ENCODE results near the gene HSPE1.
"Not testable (repeated sequence)": the region's sequence is repeated elsewhere in the genome, so short reads cannot be mapped to it uniquely, and the experiment has no call there.

HSPE1 gene

DNA sequence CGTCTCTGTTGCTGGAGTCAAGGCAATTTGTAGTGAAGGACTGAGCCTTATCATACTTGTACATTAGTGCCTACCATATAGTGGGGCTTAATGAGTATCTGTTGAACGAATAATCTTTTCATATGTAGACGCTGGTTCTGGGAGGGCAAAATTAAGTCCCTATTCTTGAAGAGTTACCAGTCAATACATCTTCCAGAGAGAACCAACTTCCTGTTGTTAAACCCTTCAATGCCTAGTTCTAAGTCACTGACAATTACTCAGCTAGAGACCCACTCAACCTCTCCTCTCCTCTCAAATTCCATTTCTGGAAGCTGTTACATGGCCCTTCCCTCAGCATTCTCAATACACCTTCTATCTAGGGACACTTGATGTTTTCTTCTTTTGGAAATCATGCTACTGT is 14.6 kb downstream of the HSPE1 start:
- H3K27me3 Mint-ChIP-seq = no peaks in the 10 kb centered on the region
- ATAC-seq = no peak
- H3K27ac Mint-ChIP-seq = peak overlapping the region; percentile 95
- H3K36me3 Mint-ChIP-seq = peaks cover 5% of the 10 kb centered on the region
- H3K9me3 Mint-ChIP-seq = no peaks in the 10 kb centered on the region
- H3K4me1 Mint-ChIP-seq = peaks cover 24% of the 10 kb centered on the region
- H3K4me3 Mint-ChIP-seq = peak overlapping the region; percentile 99

DNA sequence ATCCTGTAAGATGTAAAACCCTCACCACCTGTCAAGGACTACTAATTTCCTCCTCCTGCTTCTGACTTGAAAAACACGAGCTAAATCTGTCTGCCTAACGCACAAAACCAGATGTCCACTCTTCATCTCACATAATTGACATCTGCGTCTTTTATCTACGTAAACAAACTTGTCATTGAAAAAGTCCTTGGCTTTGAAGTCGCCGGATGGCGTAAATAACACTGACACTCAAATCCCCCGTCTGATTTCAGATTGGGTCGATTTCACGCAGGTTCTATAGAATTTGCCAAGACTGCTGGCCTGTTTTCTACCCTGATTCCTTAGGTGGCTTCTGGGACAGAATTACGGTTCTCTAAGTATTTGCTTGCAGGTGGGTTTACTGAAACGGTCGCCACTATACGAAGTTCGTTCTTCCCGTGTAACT is 15.1 kb downstream of the HSPE1 start:
- Mint-ChIP-seq H3K27me3 (no peaks in the 10 kb centered on the region), H3K9me3 (no peaks in the 10 kb centered on the region), H3K36me3 (peaks cover 9% of the 10 kb centered on the region), H3K4me1 (peaks cover 24% of the 10 kb centered on the region), H3K4me3 (peak overlapping the region; percentile 99), H3K27ac (peak overlapping the region; percentile 95)
- no peak for ATAC-seq

DNA sequence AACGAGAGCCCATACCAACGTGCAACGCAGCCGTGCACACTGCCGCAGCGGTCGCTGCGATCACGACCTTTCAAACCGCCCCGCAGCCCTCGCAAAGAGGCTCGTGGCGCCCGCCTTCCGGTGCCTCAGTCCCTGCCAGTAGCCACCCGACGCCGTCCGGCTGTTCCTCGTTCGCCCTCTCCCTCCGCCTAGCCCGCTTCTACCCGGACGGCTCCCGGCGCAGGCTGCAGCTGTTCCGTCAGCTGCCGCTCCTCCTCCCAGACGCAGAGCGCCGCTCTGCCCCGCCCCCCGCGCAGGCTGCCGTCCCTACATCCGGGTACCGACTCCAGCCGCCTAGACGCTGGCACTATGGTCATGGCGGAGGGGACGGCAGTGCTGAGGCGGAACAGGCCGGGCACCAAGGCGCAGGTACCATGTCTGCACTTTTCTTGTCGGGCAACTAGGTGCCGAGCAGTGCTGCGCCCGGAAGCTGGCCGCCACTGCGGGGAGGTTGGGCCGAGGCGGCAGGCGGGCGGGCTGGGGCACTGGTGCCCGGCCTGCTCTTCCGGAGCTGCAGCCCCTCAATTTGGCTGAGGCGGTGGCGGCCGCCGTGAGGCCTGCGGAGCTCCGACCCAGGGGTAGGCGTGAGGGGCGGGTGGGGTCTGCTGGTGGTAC is 15.7 kb downstream of the HSPE1 start, which contains the start of gene MOB4:
Gene MOB4 (plus strand): TSS at position 328 of the 654 bp plus-strand sequence. CDS start 21 bp downstream, at position 349.
- peaks cover under 1% of the 10 kb centered on the region for H3K9me3 Mint-ChIP-seq
- ATAC-seq = peak; percentile 99
- peak within 1 kb of the TSS; percentile 99 for H3K4me3 Mint-ChIP-seq
- peaks cover 26% of the 10 kb centered on the region for H3K4me1 Mint-ChIP-seq
- peaks cover 14% of the 10 kb centered on the region for H3K36me3 Mint-ChIP-seq
- H3K27me3 Mint-ChIP-seq = no peaks in the 10 kb centered on the region
- peak within 1 kb of the TSS; percentile 95 for H3K27ac Mint-ChIP-seq

DNA sequence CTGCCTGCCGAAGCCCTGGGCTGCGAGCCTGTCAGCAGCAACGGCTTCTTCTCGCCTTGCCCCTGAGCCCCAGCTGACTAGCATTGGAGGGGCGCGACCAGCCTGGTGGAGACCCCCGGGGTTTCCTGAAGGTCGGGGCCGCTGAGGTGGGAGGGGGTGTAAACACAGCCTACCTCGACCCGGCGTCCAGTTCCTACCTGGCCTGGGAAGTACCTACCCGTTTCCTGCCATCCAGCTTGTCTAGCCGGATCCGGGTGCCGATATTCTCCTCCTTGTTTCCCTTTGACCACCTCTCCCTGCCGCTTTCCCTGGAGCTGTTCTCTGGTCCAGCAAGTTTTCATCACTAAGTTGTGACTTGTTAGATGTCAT is 16.2 kb downstream of the HSPE1 start:
- Mint-ChIP-seq H3K9me3 (peaks cover 5% of the 10 kb centered on the region), H3K27ac (peak overlapping the region; percentile 95), H3K27me3 (no peaks in the 10 kb centered on the region), H3K4me3 (peak overlapping the region; percentile 99), H3K36me3 (peaks cover 15% of the 10 kb centered on the region), H3K4me1 (peaks cover 30% of the 10 kb centered on the region)
- ATAC-seq = peak; percentile 13

DNA sequence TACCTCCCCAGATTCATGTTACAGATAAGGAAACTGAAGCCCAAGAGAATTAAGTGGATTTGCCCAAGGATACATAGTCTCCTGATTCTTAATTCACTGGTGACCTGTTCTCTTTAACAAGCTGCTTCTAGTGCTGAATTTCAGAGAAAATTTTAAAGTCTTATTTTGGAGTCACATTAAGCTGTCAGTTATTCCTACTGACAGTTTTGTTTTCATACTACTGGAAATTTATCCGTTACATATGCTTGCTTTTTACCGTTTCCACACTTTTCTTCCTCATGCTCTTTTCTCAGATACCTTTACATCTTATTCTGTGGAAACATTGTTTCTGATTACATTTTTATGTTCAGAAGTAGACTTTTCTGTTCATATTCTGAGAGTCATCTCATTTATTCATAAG is 17.0 kb downstream of the HSPE1 start:
- ATAC-seq = no peak
- H3K27me3 Mint-ChIP-seq = no peaks in the 10 kb centered on the region
- peaks cover 15% of the 10 kb centered on the region for H3K36me3 Mint-ChIP-seq
- H3K9me3 Mint-ChIP-seq = peaks cover 5% of the 10 kb centered on the region
- peak overlapping the region; percentile 99 for H3K4me3 Mint-ChIP-seq
- H3K4me1 Mint-ChIP-seq = peaks cover 30% of the 10 kb centered on the region
- peak overlapping the region; percentile 95 for H3K27ac Mint-ChIP-seq

DNA sequence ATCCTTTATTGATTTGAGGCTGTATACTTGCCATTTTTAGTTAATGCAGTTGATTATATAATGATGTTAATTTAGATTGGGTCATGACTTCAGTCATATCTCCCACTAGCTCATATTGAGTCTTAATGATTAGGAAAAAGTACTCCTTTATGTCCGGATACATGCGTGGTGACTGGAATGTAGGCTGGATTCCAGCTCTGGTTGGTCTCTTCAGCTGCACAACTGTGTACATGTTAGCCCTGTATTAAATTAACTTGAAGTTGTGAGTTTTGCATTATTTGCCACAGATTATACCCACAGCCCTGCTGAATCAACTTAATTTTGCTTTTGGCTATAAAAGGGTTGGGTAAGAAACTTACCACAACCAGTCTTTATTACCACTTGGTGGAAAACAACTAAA is 38.2 kb downstream of the HSPE1 start:
- H3K27ac Mint-ChIP-seq = no peak overlapping the region
- no peaks in the 10 kb centered on the region for H3K27me3 Mint-ChIP-seq
- H3K9me3 Mint-ChIP-seq = no peaks in the 10 kb centered on the region
- H3K36me3 Mint-ChIP-seq = peaks cover 76% of the 10 kb centered on the region
- H3K4me3 Mint-ChIP-seq = no peak overlapping the region
- ATAC-seq = no peak
- peaks cover 14% of the 10 kb centered on the region for H3K4me1 Mint-ChIP-seq

DNA sequence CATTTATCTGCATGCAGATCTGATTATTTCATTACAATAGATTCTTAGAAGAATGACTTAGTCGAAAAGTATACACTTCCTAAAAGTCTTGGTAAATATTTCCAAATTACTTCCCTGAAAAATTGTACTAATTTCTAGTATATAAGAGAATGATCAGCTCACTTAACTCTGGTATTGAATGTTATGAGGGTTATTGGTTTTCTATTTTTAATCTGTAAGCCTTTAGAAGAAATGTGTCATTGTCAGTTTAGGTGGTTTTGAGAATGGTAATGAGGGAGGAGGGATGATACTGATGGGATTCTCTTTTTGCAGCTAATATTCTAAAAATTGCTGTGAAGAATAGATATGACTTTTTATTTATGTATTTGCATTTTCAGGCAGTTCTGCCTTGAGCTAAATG is 39.6 kb downstream of the HSPE1 start:
- peaks cover 70% of the 10 kb centered on the region for H3K36me3 Mint-ChIP-seq
- no peaks in the 10 kb centered on the region for H3K27me3 Mint-ChIP-seq
- no peak overlapping the region for H3K4me3 Mint-ChIP-seq
- H3K9me3 Mint-ChIP-seq = no peaks in the 10 kb centered on the region
- peaks cover 3% of the 10 kb centered on the region for H3K4me1 Mint-ChIP-seq
- ATAC-seq = no peak
- no peak overlapping the region for H3K27ac Mint-ChIP-seq

DNA sequence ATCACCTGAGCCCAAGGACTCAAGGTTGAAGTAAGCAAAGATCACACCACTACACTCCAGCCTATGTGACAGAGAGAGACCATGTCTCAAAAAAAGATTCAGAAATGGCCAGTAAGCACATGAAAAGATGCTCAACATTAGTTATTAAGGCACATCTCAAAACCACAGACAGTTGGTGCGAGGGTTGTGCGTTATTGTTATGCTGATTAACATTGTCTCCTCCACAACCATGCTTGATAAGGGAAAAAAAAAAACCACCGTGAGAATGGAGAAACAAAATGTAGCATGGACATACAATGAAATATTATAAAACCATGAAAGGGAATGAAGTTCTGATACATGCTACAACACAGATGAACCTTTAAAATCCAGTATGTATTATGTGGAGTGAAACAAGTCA is 43.0 kb downstream of the HSPE1 start:
- Mint-ChIP-seq H3K9me3 (no peaks in the 10 kb centered on the region), H3K27me3 (no peaks in the 10 kb centered on the region), H3K27ac (no peak overlapping the region), H3K36me3 (peaks cover 53% of the 10 kb centered on the region), H3K4me3 (no peak overlapping the region), H3K4me1 (no peaks in the 10 kb centered on the region)
- no peak for ATAC-seq

DNA sequence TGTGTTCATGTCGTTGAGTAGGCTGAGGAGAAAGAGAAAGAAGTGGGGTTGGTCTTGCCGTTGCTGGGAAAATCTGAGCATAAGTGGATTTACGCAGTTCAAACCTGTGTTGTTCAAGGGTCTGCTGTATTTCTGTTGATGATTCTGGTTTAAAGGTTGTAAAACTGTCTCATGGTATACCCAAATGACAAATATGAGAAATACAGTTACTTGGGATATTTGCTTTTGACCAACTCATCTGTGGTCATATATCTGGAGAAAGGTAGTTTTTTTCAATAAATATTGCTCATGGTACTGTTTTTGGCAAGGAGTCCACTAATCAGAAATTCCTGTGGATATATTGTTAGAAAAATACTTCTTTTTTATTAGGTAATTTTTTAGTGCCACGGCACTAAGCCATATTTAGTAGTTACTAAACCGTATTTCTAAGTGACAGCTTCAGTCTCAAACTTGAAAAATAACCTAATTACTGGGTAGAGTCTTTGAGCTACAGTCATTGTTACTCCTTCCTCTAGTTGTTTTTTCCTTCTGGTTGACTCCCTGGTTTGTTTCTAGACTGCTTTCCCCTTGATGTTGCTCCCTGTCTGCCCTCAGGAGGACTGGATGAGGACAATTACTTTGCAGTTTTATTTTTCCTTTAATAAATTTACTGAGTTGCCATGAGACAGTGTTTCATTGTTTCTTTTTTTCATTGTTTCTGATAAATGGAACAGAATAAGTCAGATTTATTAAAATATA is 47.2 kb downstream of the HSPE1 start:
- H3K4me3 Mint-ChIP-seq = no peak overlapping the region
- H3K36me3 Mint-ChIP-seq = peaks cover 36% of the 10 kb centered on the region
- ATAC-seq = no peak
- no peak overlapping the region for H3K27ac Mint-ChIP-seq
- no peaks in the 10 kb centered on the region for H3K9me3 Mint-ChIP-seq
- H3K4me1 Mint-ChIP-seq = no peaks in the 10 kb centered on the region
- no peaks in the 10 kb centered on the region for H3K27me3 Mint-ChIP-seq

DNA sequence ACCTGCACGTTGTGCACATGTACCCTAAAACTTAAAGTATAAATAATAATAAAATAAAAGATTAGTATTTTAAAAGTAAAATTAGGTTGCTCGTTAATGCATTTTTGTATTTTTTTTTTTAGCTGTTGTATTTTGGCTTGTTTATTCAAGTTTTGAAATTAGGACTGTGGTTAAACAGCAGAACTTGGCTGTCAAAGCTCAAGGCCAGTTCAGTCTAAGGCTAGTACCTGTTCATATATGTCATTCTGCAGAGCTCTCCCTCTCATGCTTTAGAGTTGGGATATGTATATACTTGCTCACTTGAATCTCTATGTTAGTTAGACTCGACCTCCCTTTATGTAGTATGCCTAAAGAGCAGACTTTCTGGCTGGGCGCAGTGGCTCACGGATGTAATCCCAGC is 48.4 kb downstream of the HSPE1 start:
- Mint-ChIP-seq H3K4me3 (no peak overlapping the region), H3K4me1 (no peaks in the 10 kb centered on the region), H3K9me3 (no peaks in the 10 kb centered on the region), H3K27ac (no peak overlapping the region), H3K27me3 (no peaks in the 10 kb centered on the region), H3K36me3 (peaks cover 26% of the 10 kb centered on the region)
- no peak for ATAC-seq

DNA sequence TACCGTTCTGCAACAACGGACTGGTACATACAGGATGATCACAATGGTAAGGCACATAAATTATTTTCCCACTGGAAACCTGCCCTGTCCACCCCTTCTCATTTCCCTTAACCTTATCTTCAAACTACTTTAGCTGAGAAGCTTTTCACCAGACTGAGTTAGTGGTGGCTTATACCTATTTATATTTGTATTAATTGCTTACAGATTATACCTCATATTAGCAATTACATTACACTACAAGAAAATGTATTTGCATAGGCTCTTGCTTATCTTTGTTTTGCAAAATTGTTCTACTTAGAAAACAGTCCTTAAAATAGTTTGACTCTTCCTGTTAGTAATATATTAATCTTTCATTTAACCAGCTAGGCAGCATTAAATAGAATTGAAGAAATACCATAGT is 51.1 kb downstream of the HSPE1 start:
- not testable (repeated sequence) for H3K4me1 Mint-ChIP-seq, H3K4me3 Mint-ChIP-seq, H3K27ac Mint-ChIP-seq, H3K9me3 Mint-ChIP-seq, H3K27me3 Mint-ChIP-seq, ATAC-seq
- H3K36me3 Mint-ChIP-seq = peaks cover 35% of the 10 kb centered on the region
